Measurements from ENCODE around the gene CBLB.

The CBLB gene

GRCh38 chr3:105676621-105677300 lies 192.1 kb downstream of the CBLB start:
- DNase-seq = no peak

DNA sequence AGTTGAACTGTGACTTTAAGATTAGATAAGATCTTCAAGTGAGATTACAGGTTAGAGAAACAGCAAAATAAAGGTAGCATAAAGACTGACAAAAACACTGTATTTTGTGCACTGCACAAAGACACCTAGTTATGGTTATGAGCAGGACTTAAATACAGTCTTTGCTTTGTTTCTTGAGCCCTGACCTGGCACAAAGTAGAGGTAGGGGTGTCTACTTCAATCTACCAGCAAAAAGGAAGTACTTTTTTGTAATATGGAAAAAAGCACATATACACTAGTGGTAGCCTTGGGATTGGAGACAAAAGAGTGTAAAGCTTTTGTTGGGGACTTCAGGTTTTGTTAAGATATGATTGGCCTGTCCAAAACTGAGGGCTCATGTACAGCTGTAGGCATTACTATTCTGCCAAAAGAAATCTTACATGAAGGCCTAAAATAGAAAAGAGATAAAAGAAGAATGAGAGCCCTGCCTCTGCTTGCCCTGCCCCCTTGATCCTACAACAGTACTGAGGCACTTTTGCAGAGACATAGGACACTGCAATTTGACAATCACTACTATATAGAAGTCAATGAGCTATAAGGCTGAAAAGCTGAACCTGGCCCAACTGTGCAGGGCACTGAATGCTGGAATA lies 194.3 kb downstream of the CBLB start:
- no peak for DNase-seq

GRCh38 chr3:105672996-105673395 lies 195.8 kb downstream of the CBLB start:
- DNase-seq = no peak

- no peak for DNase-seq
Observed at GRCh38 chr3:105662306-105662705, 206.5 kb downstream of the CBLB start.

DNA sequence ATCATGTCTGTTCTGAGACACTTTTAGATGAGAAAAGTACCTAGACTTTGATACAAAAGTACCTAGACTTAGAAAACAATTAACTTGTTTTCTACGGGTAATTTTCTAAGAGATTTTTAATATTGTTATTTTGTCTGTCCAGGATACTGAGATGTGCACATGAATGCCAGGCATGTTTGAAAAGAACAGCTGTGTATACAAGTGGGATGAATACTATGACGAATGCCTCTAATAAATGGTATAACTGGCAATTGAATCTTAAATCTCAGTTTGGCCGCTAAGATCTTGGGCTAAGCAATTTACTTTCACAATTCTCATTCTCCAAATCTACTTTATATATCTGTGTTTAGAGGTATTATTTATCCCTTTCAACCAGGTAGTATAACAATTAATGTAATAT lies 207.4 kb downstream of the CBLB start:
- DNase-seq = no peak

DNA sequence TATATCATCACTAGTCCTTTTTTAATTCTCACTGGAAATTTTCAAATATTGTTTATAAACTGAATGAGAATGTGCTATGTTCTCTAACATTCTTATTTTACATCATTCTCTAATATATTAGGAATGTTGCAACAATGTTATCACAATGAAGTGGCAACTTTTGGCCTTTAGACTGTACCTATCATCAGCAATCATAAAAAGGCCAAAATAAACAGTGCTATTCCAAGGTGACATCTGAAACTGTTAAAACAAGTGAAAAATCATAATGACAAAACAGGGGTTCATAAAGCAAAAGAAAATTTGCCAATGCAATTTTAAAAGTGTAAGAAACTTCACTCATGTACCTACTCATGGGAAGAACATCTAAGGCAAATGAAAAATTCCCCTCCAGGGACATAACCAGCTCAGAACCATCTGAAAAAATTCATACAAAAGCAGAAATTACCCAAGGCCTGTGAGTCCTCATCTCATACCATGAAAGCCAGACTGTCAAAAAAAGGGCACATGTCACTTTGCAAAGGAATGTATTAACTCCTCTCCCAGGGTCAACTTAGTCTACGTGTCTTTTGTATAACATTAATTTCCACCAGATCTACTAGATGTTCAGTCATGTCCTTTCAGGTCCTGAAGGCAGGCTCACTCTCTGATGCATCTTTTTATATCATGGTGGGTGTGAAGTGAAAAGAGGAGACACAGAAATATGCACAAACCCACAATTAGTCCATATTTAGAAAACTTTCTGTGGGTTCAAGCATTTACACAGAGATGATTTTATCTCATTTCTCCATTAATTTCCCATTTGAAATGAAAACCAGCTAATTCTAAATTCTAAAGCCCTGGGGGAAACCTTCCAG lies 211.9 kb downstream of the CBLB start:
- DNase-seq = no peak

- no peak for DNase-seq
Observed at GRCh38 chr3:105653868-105654267, 214.9 kb downstream of the CBLB start.

GRCh38 chr3:105653166-105653565 lies 215.6 kb downstream of the CBLB start:
- peak in 1 of 2 experiments; percentile 52 for DNase-seq

DNA sequence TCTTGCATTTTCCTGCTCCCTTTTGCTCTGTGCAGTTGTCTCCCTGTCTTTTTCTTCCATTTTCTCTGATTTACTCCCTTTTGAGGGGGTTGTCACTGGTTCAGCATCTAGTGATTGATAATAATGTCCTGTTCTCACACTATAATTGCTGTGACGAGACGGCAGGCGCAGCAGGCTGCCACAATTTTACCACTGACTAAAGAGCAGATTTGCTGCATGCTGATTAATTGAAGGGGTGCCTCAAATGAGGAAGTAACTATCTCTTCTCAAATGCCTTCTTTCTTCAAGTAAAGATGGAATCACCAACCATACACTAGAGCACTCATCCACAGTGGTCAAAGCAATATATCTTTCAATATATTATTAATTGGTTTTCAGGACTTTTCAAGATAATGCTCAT lies 219.3 kb downstream of the CBLB start:
- DNase-seq = no peak

GRCh38 chr3:105647047-105647446 lies 221.8 kb downstream of the CBLB start:
- no peak for DNase-seq

DNA sequence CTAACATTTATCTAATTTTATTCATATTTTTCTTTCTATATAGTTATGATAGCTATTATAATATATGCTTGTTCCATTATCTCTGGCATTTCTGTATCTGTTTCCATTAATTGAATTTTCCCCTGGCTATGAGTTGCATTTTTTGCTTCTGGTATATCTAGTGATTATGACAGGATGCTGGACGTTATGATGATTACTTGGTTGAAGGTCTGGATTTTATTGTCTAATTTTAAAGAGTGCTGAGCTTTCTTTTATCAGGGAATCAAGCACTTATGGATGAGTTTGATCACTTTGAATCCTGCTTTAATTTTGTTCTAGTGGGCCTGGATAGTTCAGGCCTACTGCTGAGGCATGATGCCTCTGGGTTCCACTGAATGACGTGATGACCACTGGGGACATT lies 229.7 kb downstream of the CBLB start:
- DNase-seq = no peak

DNA sequence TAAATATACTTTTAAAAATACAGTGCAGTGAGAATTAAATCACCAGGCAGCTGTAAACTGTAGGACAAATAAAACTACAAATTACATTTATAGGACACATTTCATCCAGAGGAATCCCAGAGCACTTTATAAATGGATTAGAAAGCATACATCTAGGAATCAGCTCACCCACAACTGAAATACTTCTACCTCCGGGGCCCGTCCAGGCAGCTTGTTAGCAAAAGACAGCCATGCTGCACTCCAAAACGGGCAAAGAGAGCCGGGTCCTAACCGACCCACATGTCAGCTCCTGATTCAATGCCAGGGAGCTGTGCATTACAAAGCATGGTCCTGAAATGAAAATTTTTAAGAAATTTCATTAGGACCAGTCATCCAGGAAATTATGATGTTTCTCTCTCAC lies 234.1 kb downstream of the CBLB start:
- DNase-seq = no peak

DNA sequence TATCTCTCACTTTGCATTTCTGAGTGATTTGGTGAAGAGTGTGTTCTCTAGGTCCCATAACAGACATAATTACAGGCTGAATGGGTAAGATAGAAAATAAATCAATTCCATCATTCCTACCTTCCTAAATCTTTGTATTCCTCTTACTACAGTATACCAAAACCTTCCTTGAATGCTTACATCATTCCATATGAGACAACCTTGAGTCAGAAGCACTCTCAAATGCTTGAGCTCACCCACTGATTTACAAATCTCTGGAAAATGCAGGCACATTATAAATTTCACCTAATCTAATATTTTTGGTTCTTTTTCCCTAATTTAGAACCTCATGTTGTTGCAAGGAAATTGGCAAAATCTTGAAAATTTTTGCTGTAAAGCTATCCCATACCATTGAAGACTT lies 239.1 kb downstream of the CBLB start:
- no peak for DNase-seq

DNA sequence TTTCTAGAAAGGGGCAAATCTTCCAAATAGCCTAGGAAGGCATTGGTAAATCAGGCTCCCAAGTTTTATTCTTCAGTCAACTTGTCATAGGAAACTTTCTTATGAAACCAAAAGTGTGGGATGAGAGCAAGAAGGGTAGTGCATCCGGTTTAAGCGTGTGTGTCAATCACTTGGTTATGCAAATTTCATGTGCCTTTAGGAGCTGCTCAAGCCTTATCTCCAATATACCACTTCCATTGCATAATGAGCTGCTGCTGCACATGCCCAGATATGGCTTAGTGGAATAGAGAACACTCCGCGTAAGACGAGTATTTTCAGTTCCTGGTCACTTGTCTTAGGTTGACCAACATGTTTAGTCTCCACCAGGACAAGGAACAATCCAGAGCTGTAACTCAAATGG lies 242.1 kb downstream of the CBLB start:
- DNase-seq = no peak

DNA sequence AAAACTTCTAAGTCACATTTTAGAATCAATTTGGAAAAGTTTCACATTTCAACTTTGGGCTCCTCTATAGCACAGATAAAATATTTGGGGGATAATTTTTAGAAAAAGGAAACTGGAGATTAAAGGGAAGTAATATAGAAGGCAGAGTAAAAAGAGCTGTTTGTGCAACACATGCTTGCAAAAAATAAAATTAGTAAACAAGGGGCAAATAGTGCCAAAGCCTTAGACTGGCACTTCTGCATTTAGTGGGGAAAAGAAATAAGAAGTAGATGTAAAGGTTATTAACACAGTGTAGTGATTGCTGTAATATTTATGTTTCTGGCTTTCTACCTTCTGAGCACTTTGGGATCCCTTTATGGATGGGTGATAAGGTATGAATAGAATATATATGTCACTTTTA lies 246.6 kb downstream of the CBLB start:
- no peak for DNase-seq

GRCh38 chr3:105620236-105620635 lies 248.6 kb downstream of the CBLB start:
- DNase-seq = no peak

GRCh38 chr3:105619651-105620050 lies 249.2 kb downstream of the CBLB start:
- DNase-seq = no peak

DNA sequence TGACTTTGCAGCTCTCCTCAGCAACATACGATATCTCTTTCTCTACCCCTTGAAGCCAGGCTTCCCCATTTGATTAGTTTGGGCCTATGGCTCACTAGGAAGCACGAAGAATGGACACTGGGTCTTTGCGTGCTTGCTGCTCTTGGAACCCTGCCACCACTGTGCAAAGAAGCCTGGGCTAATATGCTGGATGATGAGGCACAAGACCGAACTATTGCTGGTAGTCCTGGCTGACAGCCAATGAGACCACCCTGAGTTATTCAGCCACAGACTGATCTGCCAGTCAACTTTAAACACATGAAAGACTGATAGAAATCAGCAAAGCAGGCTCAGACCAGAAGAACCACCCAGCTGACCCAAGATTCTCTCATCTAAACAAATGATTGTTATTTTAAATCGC lies 250.3 kb downstream of the CBLB start:
- no peak for DNase-seq

GRCh38 chr3:105616374-105617121 lies 252.3 kb downstream of the CBLB start:
- peak in 1 of 2 experiments; percentile 14 for DNase-seq

DNA sequence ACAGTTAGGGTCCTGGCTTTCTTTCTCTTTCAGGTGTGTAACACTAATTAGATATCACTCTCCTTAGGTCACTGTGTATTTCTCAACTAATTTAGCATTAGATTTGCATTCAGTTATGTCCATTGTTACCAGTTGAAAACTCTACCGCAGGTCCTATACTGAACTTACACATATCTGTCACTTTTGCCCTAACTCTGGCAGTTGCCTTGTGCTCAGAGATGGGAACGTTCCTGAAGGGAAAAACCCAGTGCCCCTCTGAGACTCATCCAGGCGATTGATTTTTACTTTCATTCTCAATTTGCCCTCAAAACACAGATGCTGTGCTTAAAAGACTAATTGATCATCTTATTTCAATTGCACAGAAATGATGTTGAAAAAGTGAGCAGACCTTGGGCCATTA lies 253.0 kb downstream of the CBLB start:
- DNase-seq = no peak

DNA sequence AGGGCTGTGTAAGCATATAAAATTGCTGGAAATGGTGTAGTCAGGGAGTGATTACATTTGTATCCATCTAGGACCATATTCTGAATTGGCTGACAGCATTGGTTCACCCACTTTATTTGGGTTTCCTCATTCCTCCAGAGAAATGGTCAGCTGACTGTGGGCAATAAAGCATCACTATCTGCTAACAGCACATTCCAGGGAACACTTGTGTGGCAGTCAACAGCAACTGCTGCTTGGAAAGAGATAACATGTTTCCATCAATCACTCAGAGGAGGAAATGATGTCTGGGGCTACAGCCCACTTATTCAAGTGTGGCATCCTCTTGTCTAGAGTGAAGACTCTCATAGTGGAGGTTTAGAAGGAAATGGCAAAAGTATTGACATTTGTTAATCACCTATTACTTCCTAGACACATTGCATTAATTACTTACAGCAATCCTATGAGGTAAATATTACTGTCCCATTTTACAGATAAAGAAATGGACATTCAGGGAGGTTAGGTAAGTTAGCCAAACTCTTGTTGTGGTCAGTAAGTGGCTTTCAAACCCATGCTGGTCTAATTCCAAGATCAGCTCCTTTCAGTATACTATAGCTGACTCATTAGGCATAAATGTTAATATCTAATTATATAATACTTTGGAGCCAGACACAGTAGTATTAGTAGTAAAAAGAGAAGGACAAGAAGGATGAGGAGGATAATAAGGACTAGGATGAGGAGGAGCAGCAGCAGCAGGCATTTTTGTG lies 254.4 kb downstream of the CBLB start:
- no peak for DNase-seq

- no peak for DNase-seq
Observed at GRCh38 chr3:105613120-105613519, 255.7 kb downstream of the CBLB start.
